HG03558 (cell line): Measurements from ENCODE around the gene LTA.
"Not testable (repeated sequence)": the region's sequence is repeated elsewhere in the genome, so short reads cannot be mapped to it uniquely, and the experiment has no call there.

Experiments used
- ATAC-seq: cut with Tn5 transposase; IDR thresholded peaks from one replicate; pipeline ENCODE4 v1.9.1; 2021; ENCODE audit warnings: moderate number of reproducible peaks; ENCODE audit not compliant: unreplicated experiment; ENCODE audit errors: extremely low read depth

Gene LTA

GRCh38 chr6:31541059-31541657, 30.9 kb upstream of the LTA start:
- no peak for ATAC-seq

- no peak for ATAC-seq
Measured at GRCh38 chr6:31541658-31542521, 30.2 kb upstream of the LTA start, which contains the start of gene DDX39B. Gene DDX39B, minus strand, starts transcription at chr6:31542003. Its CDS starts 1,471 bp downstream, at chr6:31540532.

GRCh38 chr6:31543639-31544038, 28.4 kb upstream of the LTA start:
- ATAC-seq, result no peak

- ATAC-seq, result no peak
Measured at GRCh38 chr6:31544676-31545075, 27.4 kb upstream of the LTA start.

GRCh38 chr6:31545291-31545690, 26.8 kb upstream of the LTA start:
- ATAC-seq, result no peak

- peak; percentile 38 for ATAC-seq
Measured at GRCh38 chr6:31546339-31546957, 25.6 kb upstream of the LTA start, which contains the start of gene ATP6V1G2. Gene ATP6V1G2, minus strand, starts transcription at chr6:31546608. Its CDS starts 49 bp downstream, at chr6:31546559.

- no peak for ATAC-seq
Measured at GRCh38 chr6:31546958-31547726, 24.9 kb upstream of the LTA start, which contains the start of gene NFKBIL1. Gene NFKBIL1, plus strand, starts transcription at chr6:31547608. Its CDS starts 87 bp downstream, at chr6:31547695.

GRCh38 chr6:31547727-31548543, 24.2 kb upstream of the LTA start:
- ATAC-seq, result no peak

- no peak for ATAC-seq
Measured at GRCh38 chr6:31548544-31548873, 23.6 kb upstream of the LTA start.

GRCh38 chr6:31551371-31551770, 20.7 kb upstream of the LTA start:
- not testable (repeated sequence) for ATAC-seq

GRCh38 chr6:31556307-31556706, 15.8 kb upstream of the LTA start:
- ATAC-seq, result no peak

GRCh38 chr6:31557443-31558317, 14.4 kb upstream of the LTA start:
- no peak for ATAC-seq

- ATAC-seq, result no peak
Measured at GRCh38 chr6:31558318-31558625, 13.8 kb upstream of the LTA start.

- ATAC-seq, result no peak
Measured at GRCh38 chr6:31558631-31559500, 13.2 kb upstream of the LTA start.

GRCh38 chr6:31559606-31559957, 12.5 kb upstream of the LTA start:
- ATAC-seq, result no peak

GRCh38 chr6:31559958-31560696, 12.0 kb upstream of the LTA start:
- peak; percentile 38 for ATAC-seq

GRCh38 chr6:31560697-31561058, 11.4 kb upstream of the LTA start:
- ATAC-seq, result no peak
